ENCODE measurements around the gene LARGE2. TPM values are rescaled to one million over a fixed set of nuclear protein-coding genes. Genes with fewer than 3 reads are reported as not detected.

LARGE2 gene
- total and polyA plus RNA-seq, 9 of the 15 experiments (the other 6 are each of a cell fraction or from before 2014, with no cell fraction given): 0.56 to 14.1 (median 6.6) TPM

DNA sequence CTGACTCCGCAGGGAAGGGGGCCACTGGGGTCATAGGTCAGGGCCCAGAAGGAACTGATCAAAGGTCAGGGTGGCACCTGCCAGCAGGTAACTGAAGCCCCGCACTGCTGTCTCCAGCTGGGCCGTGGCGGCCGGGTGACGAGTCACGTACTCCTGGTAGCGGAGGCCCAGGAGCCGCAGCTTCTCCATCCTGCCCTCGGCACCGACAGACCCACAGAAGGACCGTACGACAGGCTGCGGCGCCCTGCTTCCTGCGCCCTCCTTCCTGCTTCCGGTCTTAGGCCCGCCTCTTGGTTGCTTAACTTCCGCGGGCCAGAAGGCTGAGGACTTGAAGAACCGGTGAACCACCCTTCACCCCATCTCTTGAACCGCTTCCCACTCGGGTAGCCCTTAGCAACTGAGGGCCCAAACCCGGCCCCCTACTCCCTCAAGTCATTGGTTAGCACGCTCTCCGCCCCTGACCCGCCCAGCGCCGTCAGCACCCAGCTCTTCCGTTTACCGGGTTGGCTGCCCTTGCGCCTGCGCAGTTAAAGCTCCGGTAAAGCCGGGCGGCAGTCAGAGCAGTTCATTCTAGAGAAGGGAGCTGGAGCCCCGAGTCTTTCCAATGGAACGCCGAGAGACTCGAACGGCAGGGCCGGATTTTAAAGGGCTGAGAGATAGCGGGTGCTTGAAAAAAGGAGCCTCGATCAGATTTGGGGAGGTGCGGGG, 4.7 kb upstream of the LARGE2 start, which contains the start of gene PEX16 (continued):
- TF ChIP-seq, protein P1, sequence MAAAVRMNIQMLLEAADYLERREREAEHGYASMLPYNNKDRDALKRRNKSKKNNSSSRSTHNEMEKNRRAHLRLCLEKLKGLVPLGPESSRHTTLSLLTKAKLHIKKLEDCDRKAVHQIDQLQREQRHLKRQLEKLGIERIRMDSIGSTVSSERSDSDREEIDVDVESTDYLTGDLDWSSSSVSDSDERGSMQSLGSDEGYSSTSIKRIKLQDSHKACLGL (CRISPR knock-in tag; IDR thresholded peaks at IDR 0.05; ENCODE audit: borderline replicate concordance, poor library complexity, severe bottlenecking): no peak
- TF ChIP-seq ZNF347 (CRISPR knock-in tag; IDR thresholded peaks at IDR 0.05; ENCODE audit: low read depth): no peak
- TF ChIP-seq NRF1 (conservative IDR thresholded peaks at IDR 0.05 in 1 of 2, IDR thresholded peaks at IDR 0.05 in 1 of 2): peak; percentile 96 to 97
- no peak for TF ChIP-seq SMARCC2 (IDR thresholded peaks at IDR 0.05; ENCODE audit: low read depth)
- peak; percentile 98 for TF ChIP-seq CEBPG (CRISPR knock-in tag; IDR thresholded peaks at IDR 0.05)
- peak; percentile 94 to 98 for TF ChIP-seq CEBPG (tag; conservative IDR thresholded peaks at IDR 0.05 in 1 of 2, IDR thresholded peaks at IDR 0.05 in 1 of 2)
- TF ChIP-seq, protein P2, sequence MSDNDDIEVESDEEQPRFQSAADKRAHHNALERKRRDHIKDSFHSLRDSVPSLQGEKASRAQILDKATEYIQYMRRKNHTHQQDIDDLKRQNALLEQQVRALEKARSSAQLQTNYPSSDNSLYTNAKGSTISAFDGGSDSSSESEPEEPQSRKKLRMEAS (CRISPR knock-in tag; IDR thresholded peaks at IDR 0.05): 0 out of 2 replicates have a peak, but pooled peaks have one; percentile 33
- peak; percentile 70 for TF ChIP-seq EP400 (IDR thresholded peaks at IDR 0.05)
- TF ChIP-seq, protein P3, sequence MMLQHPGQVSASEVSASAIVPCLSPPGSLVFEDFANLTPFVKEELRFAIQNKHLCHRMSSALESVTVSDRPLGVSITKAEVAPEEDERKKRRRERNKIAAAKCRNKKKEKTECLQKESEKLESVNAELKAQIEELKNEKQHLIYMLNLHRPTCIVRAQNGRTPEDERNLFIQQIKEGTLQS (IDR thresholded peaks at IDR 0.05): peak; percentile 66; the same call in 1 of the 2 replicates
- TF ChIP-seq, protein P3 (CRISPR knock-in tag; conservative IDR thresholded peaks at IDR 0.05): no peak; the same call in 1 of the 2 replicates
- TF ChIP-seq L3MBTL2 (IDR thresholded peaks at IDR 0.05): peak; percentile 86
- TF ChIP-seq HEY1 (CRISPR knock-in tag; IDR thresholded peaks at IDR 0.05; ENCODE audit: borderline replicate concordance): no peak
- no peak for TF ChIP-seq ZNF282 (CRISPR knock-in tag; IDR thresholded peaks at IDR 0.05)
- TF ChIP-seq ELF4 (CRISPR knock-in tag; IDR thresholded peaks at IDR 0.05): peak; percentile 85
- TF ChIP-seq MEF2A (IDR thresholded peaks at IDR 0.05; ENCODE audit: control insufficient read depth, low read depth, low read length): no peak
- TF ChIP-seq, protein P4, sequence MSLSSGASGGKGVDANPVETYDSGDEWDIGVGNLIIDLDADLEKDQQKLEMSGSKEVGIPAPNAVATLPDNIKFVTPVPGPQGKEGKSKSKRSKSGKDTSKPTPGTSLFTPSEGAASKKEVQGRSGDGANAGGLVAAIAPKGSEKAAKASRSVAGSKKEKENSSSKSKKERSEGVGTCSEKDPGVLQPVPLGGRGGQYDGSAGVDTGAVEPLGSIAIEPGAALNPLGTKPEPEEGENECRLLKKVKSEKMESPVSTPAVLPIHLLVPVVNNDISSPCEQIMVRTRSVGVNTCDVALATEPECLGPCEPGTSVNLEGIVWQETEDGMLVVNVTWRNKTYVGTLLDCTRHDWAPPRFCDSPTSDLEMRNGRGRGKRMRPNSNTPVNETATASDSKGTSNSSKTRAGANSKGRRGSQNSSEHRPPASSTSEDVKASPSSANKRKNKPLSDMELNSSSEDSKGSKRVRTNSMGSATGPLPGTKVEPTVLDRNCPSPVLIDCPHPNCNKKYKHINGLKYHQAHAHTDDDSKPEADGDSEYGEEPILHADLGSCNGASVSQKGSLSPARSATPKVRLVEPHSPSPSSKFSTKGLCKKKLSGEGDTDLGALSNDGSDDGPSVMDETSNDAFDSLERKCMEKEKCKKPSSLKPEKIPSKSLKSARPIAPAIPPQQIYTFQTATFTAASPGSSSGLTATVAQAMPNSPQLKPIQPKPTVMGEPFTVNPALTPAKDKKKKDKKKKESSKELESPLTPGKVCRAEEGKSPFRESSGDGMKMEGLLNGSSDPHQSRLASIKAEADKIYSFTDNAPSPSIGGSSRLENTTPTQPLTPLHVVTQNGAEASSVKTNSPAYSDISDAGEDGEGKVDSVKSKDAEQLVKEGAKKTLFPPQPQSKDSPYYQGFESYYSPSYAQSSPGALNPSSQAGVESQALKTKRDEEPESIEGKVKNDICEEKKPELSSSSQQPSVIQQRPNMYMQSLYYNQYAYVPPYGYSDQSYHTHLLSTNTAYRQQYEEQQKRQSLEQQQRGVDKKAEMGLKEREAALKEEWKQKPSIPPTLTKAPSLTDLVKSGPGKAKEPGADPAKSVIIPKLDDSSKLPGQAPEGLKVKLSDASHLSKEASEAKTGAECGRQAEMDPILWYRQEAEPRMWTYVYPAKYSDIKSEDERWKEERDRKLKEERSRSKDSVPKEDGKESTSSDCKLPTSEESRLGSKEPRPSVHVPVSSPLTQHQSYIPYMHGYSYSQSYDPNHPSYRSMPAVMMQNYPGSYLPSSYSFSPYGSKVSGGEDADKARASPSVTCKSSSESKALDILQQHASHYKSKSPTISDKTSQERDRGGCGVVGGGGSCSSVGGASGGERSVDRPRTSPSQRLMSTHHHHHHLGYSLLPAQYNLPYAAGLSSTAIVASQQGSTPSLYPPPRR (CRISPR knock-in tag; IDR thresholded peaks at IDR 0.05; ENCODE audit: borderline replicate concordance): no peak
- peak; percentile 100 for TF ChIP-seq XRCC5 (IDR thresholded peaks at IDR 0.05; ENCODE audit: low read depth, low read length)
- TF ChIP-seq, protein P5, sequence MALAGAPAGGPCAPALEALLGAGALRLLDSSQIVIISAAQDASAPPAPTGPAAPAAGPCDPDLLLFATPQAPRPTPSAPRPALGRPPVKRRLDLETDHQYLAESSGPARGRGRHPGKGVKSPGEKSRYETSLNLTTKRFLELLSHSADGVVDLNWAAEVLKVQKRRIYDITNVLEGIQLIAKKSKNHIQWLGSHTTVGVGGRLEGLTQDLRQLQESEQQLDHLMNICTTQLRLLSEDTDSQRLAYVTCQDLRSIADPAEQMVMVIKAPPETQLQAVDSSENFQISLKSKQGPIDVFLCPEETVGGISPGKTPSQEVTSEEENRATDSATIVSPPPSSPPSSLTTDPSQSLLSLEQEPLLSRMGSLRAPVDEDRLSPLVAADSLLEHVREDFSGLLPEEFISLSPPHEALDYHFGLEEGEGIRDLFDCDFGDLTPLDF (CRISPR knock-in tag; IDR thresholded peaks at IDR 0.05): 0 out of 2 replicates have a peak, but pooled peaks have one; percentile 46
- TF ChIP-seq ZNF830 (CRISPR knock-in tag; IDR thresholded peaks at IDR 0.05): no peak

Data from K562 (cell line).